ENCODE measurements around the gene SEPSECS. TPM values are rescaled to one million over a fixed set of nuclear protein-coding genes. Genes with fewer than 3 reads are reported as not detected.
A peak's percentile ranks its signal among the peaks of the same experiment; 100 is the strongest.

The SEPSECS gene
- total RNA-seq, 1 experiment from 2014 or later: 4.2 TPM

DNA sequence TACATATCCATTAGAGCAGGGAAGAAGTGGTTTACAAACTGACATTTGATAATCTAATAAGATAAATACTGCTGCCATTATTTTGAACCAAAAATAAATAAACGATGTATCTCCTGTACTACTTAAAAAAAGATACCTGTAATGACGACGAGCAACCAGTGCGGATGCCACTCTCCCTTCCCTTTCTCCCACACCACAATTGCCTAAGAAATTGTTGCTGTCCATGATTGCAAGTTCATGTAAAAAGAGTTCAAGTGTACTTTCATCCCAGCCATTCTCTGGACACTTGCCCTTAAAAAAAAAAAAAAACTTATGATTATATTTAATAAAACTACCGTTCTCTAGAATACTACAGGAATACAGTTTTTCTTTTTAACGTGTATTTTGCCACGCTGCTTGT lies 1.4 kb downstream of the SEPSECS start:
- peak overlapping the region; percentile 74 to 85; a peak in 3 of 5 replicates for H3K4me3 Mint-ChIP-seq
- Histone ChIP-seq H3K23me2 (ENCODE audit: insufficient read length, low read depth, low read length, poor library complexity, severe bottlenecking) (peaks cover 11% of the 10 kb centered on the region), H3K23ac (ENCODE audit: insufficient read length, low read depth, low read length) (no peak overlapping the region), H2BK12ac (ENCODE audit: insufficient read length, low read depth, low read length) (no peak overlapping the region), H3K4ac (ENCODE audit: low read depth, low read length) (no peak overlapping the region), H3K4me1 (ENCODE audit: insufficient read depth, low read length) (no peaks in the 10 kb centered on the region; the same call in 1 of the 2 replicates), H4K20me1 (ENCODE audit: control insufficient read depth, insufficient read depth, insufficient read length) (no peaks in the 10 kb centered on the region), H3K27ac (ENCODE audit: insufficient read length, low read depth, low read length) (no peak overlapping the region), H3K18ac (ENCODE audit: insufficient read length, low read depth, low read length) (no peak overlapping the region), H4K91ac (ENCODE audit: insufficient read length, low read depth, low read length) (no peak overlapping the region), H2AFZ (ENCODE audit: low read length) (no peak overlapping the region), H4K8ac (replicated peaks; ENCODE audit: insufficient read length, low read depth, low read length) (no peak overlapping the region), H2AK5ac (ENCODE audit: insufficient read length, low read length) (no peak overlapping the region), H2BK15ac (ENCODE audit: low read depth, low read length) (no peak overlapping the region), H2BK120ac (ENCODE audit: low read depth, low read length, poor library complexity, severe bottlenecking) (no peak overlapping the region), H4K5ac (ENCODE audit: insufficient read length, low read depth, low read length) (no peak overlapping the region), H3K79me2 (ENCODE audit: insufficient read depth, low read length) (no peaks in the 10 kb centered on the region), H3K9ac (ENCODE audit: extremely low read depth, insufficient read length, low read length) (no peak overlapping the region), H2BK20ac (ENCODE audit: low read depth, low read length, poor library complexity, severe bottlenecking) (no peak overlapping the region), H3K56ac (ENCODE audit: insufficient read length, low read depth, low read length) (no peak overlapping the region), H3K14ac (ENCODE audit: insufficient read depth, low read length) (no peak overlapping the region), H2BK5ac (ENCODE audit: insufficient read length, low read length) (no peak overlapping the region), H3K79me1 (ENCODE audit: insufficient read depth, low read depth, low read length, poor library complexity, severe bottlenecking) (no peaks in the 10 kb centered on the region), H3T11ph (ENCODE audit: low read length) (no peak overlapping the region), H3K4me2 (ENCODE audit: insufficient read depth, insufficient read length, low read length) (no peak overlapping the region), H3K27me3 (ENCODE audit: insufficient read depth, low read length) (no peaks in the 10 kb centered on the region), H3K9me3 (ENCODE audit: control insufficient read depth, low read depth, low read length) (no peaks in the 10 kb centered on the region)
- H3K27me3 Mint-ChIP-seq (ENCODE audit: low read depth): no peaks in the 10 kb centered on the region
- TF ChIP-seq, protein P1, sequence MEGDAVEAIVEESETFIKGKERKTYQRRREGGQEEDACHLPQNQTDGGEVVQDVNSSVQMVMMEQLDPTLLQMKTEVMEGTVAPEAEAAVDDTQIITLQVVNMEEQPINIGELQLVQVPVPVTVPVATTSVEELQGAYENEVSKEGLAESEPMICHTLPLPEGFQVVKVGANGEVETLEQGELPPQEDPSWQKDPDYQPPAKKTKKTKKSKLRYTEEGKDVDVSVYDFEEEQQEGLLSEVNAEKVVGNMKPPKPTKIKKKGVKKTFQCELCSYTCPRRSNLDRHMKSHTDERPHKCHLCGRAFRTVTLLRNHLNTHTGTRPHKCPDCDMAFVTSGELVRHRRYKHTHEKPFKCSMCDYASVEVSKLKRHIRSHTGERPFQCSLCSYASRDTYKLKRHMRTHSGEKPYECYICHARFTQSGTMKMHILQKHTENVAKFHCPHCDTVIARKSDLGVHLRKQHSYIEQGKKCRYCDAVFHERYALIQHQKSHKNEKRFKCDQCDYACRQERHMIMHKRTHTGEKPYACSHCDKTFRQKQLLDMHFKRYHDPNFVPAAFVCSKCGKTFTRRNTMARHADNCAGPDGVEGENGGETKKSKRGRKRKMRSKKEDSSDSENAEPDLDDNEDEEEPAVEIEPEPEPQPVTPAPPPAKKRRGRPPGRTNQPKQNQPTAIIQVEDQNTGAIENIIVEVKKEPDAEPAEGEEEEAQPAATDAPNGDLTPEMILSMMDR (conservative IDR thresholded peaks at IDR 0.05): no peak
- peaks cover 0 to 5% (median 0%) of the 10 kb centered on the region in 3 experiments; a peak in 1 of 7 replicates for H3K36me3 Mint-ChIP-seq (ENCODE audit: insufficient read depth in 1 of 3, low read depth in 3 of 3)
- no CpG with 5 or more reads among the region's 7 CpGs for WGBS (ENCODE audit: extremely low coverage, insufficient read length, low lambda C conversion rate)
- H3K4me1 Mint-ChIP-seq: peaks cover 10 to 25% of the 10 kb centered on the region in 2 experiments
- H3K27ac Mint-ChIP-seq: no peak overlapping the region
- H3K9me3 Mint-ChIP-seq: no peaks in the 10 kb centered on the region; a peak in 1 of 5 replicates
- no peak for DNase-seq
